D721Med (cell line): ENCODE measurements around the gene EPB41L5.

Experiments used
- DNase-seq: peaks from one replicate; pipeline ENCODE4 v3.0.0; 2011; ENCODE audit warnings: low spot score; ENCODE audit not compliant: insufficient read length
- FAIRE-seq: peaks from 2 replicates; lab custom pipeline; 2011; peaks lifted over from hg19 to GRCh38; lab: Jason Lieb, UNC
- TF ChIP-seq, protein P1 (sequence below): IDR thresholded peaks from 2 replicates; pipeline ENCODE4 v1.5.1; 2012; ENCODE audit warnings: mild to moderate bottlenecking, control low read depth; ENCODE audit not compliant: insufficient read depth; ENCODE audit errors: missing control alignments

EPB41L5 gene

GRCh38 chr2:120206022-120206581 lies 193.2 kb downstream of the EPB41L5 start:
- TF ChIP-seq, protein P1, sequence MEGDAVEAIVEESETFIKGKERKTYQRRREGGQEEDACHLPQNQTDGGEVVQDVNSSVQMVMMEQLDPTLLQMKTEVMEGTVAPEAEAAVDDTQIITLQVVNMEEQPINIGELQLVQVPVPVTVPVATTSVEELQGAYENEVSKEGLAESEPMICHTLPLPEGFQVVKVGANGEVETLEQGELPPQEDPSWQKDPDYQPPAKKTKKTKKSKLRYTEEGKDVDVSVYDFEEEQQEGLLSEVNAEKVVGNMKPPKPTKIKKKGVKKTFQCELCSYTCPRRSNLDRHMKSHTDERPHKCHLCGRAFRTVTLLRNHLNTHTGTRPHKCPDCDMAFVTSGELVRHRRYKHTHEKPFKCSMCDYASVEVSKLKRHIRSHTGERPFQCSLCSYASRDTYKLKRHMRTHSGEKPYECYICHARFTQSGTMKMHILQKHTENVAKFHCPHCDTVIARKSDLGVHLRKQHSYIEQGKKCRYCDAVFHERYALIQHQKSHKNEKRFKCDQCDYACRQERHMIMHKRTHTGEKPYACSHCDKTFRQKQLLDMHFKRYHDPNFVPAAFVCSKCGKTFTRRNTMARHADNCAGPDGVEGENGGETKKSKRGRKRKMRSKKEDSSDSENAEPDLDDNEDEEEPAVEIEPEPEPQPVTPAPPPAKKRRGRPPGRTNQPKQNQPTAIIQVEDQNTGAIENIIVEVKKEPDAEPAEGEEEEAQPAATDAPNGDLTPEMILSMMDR, result peak; percentile 51
- DNase-seq (no peak), FAIRE-seq (no peak)

- no peak for FAIRE-seq
Measured at GRCh38 chr2:120208381-120209353, 195.8 kb downstream of the EPB41L5 start.

DNA sequence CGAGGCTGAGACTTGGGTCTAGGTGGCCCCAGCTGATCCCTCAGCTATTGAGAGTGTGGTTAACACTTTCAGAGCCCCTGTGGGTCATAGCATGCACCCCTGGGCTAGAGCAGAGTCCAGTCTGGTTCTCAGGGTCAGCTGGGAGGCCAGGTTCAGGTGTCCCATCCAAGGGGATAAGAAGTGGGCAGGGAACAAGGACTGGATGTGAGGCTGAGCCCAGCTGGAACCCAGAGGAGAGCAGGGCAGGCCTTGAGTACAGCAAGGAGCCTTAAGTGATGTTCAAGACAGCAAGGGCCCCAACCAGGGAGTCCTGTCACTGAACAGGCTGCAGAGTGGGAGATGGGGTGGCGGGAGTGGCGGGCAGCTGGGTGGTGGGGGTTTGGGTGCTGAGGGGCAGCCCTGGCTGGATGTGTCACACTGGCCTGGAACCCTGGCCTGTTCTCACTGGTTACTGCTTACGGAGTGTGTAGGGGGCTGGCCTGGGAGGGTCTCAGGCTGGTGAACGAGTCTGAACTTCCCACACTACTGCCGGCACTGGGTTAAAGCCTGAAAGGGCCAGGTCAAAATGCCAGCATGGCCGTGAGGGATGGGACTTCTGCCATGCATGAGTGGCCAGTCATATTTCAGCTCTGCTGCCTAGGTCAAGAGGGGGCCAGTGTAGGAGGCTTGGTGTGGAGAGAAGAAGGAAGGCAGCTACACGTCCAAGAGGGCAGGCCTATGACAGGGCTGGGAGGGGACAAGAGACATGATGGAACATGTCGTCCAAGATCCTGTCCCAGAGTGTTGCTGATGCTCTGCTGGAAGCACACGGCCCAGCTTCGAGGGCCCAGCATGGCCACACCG lies 196.8 kb downstream of the EPB41L5 start:
- no peak for DNase-seq
- no peak for FAIRE-seq
- TF ChIP-seq, protein P1, result no peak

More at GRCh38 chr2:120208381-120209353, 195.8 kb downstream of the EPB41L5 start:
- TF ChIP-seq, protein P1, result no peak
- DNase-seq, result no peak

DNA sequence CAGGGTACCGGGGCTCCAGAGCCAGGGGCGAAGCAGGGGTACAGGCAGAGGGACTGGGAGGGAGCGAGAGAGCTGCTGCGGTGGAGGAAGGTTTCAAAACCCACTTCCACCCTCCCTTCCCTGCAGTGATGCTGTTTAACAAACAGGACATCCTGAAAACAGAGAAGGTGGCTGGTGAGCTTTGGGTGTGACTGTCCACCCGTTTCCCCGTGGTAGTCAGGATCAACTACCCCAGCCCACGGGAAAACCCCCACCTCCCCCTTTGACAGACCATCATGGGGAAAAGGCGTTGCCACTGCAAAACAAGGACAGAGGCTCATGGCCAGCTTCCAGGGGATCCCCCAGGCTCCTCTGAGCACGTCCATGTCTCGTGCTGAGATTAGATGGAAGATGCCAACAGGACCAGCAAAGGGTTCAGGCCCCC lies 197.4 kb downstream of the EPB41L5 start:
- FAIRE-seq, result no peak
- no peak for DNase-seq

DNA sequence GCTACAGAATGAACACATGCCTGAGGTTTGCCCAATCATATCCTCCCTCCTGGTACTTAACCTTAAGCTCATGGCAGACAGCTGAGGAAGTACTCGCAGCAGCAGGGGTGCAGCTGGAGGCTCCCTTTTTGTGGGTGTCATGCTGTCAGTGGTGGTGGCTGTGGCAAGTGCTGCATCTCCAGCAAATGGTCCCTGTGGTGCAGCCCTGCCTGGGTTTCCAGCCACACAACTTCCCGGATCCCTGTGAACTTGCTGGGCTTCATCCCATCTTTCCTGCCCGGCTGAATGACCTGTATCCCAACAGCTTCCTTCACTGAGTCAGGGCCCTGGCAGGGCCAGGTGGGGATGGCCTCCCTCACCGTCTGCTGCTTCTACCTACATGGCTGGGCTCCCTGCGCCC lies 205.3 kb downstream of the EPB41L5 start:
- no peak for FAIRE-seq
- no peak for DNase-seq
- TF ChIP-seq, protein P1, result no peak

More for the DNA sequence above, 197.4 kb downstream of the EPB41L5 start:
- TF ChIP-seq, protein P1, result no peak

DNA sequence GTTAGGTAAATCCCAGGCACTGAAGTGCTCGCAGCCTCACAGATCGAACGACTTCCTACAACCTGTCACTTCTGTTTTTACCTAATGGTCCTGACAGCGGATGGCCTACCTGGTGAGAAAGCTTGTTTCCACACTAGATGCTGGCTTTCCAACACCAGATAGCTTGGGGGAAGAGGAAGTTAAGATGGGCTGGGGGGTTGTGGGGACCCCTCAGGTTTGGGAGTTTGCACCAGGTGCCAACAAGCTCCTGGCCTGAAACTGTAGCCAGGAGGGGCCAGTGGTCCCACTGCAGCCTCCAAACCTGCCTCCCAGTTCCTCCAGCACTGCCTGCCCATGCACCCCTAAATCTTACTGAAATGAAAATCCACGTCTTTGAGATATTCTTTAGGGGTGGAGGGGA lies 206.4 kb downstream of the EPB41L5 start:
- DNase-seq (no peak), FAIRE-seq (no peak)
- TF ChIP-seq, protein P1, result no peak
